GM15510 (cell line): Measurements from ENCODE around the gene ZC3H7A.

ENCODE experiments used
- POLR2A ChIP-seq: IDR thresholded peaks from 3 replicates; pipeline ENCODE4 v1.6.1; 2011; ENCODE audit warnings: borderline replicate concordance; ENCODE audit not compliant: insufficient read length; ENCODE audit errors: extremely low read depth

ZC3H7A gene, protein sequence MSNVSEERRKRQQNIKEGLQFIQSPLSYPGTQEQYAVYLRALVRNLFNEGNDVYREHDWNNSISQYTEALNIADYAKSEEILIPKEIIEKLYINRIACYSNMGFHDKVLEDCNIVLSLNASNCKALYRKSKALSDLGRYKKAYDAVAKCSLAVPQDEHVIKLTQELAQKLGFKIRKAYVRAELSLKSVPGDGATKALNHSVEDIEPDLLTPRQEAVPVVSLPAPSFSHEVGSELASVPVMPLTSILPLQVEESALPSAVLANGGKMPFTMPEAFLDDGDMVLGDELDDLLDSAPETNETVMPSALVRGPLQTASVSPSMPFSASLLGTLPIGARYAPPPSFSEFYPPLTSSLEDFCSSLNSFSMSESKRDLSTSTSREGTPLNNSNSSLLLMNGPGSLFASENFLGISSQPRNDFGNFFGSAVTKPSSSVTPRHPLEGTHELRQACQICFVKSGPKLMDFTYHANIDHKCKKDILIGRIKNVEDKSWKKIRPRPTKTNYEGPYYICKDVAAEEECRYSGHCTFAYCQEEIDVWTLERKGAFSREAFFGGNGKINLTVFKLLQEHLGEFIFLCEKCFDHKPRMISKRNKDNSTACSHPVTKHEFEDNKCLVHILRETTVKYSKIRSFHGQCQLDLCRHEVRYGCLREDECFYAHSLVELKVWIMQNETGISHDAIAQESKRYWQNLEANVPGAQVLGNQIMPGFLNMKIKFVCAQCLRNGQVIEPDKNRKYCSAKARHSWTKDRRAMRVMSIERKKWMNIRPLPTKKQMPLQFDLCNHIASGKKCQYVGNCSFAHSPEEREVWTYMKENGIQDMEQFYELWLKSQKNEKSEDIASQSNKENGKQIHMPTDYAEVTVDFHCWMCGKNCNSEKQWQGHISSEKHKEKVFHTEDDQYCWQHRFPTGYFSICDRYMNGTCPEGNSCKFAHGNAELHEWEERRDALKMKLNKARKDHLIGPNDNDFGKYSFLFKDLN

GRCh38 chr16:11797166-11797956 lies at the start of gene ZC3H7A:
Gene ZC3H7A (minus strand): TSS chr16:11797258. CDS start chr16:11782354, 14,904 bp downstream.
- peak; percentile 98 for TF ChIP-seq POLR2A

DNA sequence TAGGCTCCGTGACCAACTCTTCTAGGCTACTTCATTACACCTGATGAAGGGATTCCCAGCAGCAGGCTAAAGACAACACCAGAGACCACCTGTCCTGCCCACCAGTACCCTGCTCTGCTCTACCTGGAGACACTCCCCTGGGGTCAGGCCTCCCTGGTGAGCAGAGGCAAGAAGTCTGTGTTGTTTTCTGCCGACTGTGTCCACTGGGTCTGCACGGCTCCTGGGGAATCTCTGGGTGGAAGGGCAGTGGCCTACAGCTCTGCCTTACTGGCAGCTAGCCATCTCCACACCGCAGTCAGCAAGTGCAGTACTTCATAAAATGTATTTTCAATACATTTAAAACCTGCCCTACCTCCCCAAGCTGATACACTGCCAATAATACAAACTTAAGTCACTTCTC lies 47.4 kb upstream of the ZC3H7A start:
- no peak for TF ChIP-seq POLR2A

GRCh38 chr16:11843861-11844260 lies 46.8 kb upstream of the ZC3H7A start:
- TF ChIP-seq POLR2A = no peak

GRCh38 chr16:11843206-11843605 lies 46.1 kb upstream of the ZC3H7A start:
- TF ChIP-seq POLR2A = no peak

DNA sequence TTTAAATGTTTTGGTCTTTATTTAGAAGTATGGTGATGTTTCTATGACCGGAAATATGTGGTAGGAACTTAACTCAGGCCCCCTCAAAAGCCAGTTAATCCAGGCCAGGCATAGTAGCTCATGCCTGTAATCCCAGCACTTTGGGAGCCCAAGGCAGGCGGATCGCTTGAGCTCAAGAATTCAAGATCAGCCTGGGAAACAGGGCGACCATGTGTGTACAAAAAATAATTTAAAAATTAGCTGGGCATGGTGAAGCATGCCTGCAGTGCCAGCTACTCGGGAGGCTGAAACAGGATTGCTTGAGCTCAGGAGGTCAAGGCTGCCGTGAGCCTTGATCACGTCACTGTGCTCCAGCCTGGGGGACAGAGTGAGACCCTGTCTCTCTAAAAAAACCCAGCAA lies 44.0 kb upstream of the ZC3H7A start:
- TF ChIP-seq POLR2A = no peak

DNA sequence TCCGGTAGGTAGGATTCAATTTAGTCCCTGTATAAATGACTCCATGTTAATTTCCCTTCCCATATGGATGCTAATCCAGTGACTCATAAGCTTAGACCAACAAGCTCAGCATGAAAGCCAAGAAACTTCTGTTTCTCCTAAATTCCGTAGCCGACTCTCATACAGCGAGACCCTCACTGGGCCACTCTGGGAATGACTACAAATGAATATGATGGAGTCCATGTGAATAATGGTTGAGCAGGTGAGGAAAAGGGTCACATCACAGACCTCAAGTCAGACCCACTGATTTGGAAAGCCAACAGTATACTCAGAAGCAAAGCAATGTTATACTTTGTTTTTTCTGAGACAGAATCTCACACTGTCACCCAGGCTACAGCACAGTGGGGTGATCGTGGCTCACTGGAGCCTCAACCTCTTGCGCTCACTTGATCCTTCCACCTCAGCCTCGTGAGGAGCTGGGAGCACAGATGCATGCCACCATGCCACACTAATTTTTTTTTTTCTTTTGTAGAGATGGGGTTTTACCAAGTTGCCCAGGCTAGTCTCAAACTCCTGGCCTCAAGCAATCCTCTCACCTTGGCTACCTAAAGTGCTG lies 39.7 kb upstream of the ZC3H7A start:
- no peak for TF ChIP-seq POLR2A

DNA sequence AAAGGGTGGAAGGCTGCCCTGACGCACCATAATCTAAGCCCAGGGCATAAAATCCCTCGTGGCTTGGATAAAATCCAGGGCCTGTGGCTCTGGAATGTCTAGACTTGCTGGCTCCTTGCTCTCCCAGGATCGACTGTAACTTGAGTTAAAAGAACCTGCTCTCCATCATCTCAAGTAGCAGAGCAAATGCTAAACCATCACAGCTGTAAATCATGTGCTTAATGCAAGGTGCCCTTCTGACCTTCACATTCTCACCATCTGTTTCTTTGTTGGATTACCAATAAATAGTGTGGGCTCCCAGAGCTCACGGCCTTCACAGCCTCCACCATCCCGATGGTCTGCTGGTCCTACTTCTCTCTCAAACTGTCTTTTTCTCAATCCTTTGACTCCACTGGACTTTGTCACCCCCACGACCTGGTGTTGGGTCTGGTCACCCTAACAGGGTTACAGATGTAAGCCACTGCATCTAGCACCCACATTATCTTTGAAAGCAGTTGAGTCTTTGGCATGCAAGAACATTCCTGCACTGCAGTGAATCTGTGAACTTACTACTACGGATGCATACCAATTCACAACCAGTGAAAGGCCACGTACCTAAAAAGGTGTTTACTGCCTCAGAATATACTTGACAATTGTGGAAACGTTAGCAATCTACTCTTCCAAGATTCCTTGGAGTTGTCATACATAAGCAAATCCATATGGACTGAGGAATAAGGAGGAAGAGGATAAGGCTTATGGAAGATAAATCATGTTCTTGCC lies 39.0 kb upstream of the ZC3H7A start:
- peak; percentile 22 for TF ChIP-seq POLR2A

DNA sequence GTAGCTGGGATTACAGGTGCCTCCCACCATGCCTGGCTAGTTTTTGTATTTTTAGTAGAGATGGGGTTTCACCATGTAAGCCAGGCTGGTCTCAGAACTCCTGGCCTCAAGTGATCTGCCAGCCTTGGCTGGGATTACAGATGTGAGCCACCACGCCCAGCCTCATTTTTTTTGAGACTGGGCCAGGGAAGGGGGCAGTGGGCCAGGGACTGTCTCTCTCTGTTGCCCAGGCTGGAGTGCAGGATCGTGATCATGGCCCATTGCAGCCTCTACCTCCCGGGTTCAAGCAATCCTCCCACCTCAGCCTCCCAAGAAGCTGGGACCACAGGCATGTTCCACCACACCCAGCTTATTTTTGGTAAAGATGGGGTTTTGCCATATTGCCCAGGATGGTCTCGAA lies 38.3 kb upstream of the ZC3H7A start:
- no peak for TF ChIP-seq POLR2A

GRCh38 chr16:11833951-11834695 lies 37.1 kb upstream of the ZC3H7A start:
- no peak for TF ChIP-seq POLR2A

DNA sequence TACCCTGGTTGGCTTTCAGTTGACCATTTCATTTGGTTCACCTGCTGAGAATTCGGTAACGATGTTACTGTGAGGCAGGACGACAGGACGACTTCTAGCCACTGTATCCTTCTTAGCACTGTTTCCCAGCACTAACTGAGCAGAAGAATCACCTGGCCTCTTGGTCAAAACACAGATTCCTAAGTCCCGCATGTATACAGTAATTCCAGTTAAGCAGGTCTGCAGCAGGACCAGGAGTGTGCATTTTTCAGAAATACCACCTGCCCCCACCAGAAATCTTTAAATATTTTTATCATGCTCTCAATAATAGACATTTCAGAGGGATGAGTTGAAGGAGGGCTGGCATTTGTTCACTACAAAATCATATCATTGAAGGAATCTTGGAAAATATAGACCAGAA lies 31.6 kb upstream of the ZC3H7A start:
- no peak for TF ChIP-seq POLR2A

- no peak for TF ChIP-seq POLR2A
Observed at GRCh38 chr16:11824362-11824761, 27.3 kb upstream of the ZC3H7A start.

- no peak for TF ChIP-seq POLR2A
Observed at GRCh38 chr16:11819798-11820197, 22.7 kb upstream of the ZC3H7A start.

- no peak for TF ChIP-seq POLR2A
Observed at GRCh38 chr16:11816123-11816522, 19.1 kb upstream of the ZC3H7A start.
